Stimulated activated CD8-positive, alpha-beta memory T cell treated with anti-CD3 and anti-CD28 coated beads, Interleukin-4, amount 100 ng/mL, for 1 hour (primary cell): Measurements from ENCODE around the gene PRRX2.
"Not testable (repeated sequence)": the region's sequence is repeated elsewhere in the genome, so short reads cannot be mapped to it uniquely, and the experiment has no call there.

Experiments used
- DNase-seq, 2 donors: peaks; one replicate each; pipeline ENCODE4 v3.0.0-alpha.2; 2020; ENCODE audit warnings: low read depth in 2 of 2, low spot score in 1 of 2

PRRX2 gene

DNA sequence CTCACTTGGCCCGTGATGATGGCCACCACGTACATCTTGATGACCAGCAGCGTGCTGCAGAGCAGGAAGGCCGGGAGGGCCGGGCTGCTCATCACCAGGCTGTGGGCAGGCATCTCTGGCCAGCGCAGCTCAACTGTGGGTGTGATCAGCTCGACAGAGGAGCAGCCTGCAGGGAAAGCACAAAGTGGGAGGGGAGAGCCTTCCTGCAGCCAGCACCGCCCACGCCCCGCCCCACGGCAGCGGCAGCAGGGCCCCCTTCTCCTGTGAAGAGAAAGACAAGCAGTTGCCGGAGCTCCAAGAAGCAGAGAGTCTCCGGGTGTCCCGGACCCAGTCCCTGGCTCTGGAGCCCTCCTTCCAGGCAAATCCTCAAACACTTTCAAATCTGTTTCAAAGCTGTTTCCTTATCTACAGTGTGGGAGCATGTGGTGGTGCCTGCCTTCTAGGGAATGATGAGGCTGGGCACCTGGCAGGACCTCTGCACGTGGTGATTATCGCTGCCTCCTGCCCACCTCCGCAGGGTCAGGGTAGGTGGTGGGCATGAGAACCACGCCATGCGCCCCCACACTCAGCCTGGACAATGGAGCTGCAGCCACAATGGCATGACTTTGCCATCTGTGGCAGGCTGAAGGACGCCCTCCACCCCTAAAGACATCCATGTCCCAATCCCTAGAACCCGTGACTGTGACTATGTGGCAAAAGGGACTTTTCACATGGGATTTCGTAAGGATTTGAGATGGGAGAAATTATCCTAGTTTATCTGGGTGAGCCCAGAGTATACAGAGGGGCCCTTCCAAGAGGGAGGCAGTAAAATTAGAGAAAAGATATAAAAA is 87.7 kb downstream of the PRRX2 start, which contains the start of gene PTGES:
Gene PTGES, minus strand, starts transcription at position 143 of the 830 bp plus-strand sequence. Its CDS starts 30 bp downstream, at position 113.
- DNase-seq: peak in 1 of 2 donors; percentile 22

DNA sequence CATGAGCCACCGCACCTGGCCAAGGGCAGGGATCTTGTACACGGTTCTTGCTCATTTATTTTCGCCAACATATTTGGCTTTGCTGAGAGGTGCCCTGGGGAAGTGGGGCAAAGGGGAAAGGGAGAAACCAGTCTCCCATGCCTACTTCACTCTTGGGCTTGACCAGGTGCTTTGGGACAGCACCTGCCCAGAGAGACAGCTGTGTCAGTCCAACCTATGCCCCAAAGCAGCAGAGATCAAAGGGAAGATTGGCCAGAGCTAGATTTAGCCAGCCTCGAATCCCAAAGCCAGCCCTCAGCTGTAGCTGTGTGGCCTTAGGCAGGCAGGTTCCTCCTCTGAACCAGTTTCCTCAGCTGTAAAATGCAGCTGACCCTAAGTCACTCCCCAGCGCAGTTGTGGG is 89.7 kb downstream of the PRRX2 start:
- DNase-seq: no peak

DNA sequence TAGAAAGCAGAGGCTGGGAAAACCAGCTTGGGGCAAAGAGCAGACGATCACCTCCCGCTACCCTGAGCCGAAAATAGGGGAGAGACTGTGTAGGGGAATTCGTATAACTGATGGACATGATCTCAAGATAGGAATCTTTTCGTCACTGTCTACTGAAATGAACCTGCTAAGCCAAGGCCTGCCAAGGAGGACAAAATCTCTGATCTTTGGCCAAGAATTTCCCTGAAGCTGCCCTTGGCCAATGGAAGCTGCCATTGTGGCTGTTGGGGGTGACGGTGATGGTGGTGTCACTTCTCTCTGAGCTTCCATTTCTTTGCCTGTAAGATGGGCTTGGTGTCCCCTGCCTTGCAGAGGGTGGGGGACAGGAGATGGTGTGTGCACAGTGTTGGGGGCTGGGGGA is 90.7 kb downstream of the PRRX2 start:
- DNase-seq: no peak

DNA sequence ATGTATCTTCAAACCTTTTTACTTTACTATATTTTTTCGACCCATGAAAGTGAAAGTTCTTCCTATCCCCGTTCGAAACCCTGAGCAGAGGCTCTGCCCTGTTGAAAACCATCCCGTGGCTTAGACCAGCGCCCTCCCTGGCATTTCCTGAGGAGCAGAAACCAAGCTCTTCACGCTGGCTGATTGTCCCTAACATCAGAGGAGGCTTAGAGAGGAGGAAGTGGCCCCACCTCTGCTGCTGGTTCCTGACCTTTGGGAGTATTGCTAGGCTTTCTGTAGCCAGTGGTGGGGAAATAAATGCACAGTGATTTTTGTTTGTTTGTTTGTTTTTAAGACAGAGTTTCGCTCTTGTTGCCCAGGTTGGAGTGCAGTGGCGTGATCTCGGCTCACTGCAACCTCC is 91.6 kb downstream of the PRRX2 start:
- no peak for DNase-seq

DNA sequence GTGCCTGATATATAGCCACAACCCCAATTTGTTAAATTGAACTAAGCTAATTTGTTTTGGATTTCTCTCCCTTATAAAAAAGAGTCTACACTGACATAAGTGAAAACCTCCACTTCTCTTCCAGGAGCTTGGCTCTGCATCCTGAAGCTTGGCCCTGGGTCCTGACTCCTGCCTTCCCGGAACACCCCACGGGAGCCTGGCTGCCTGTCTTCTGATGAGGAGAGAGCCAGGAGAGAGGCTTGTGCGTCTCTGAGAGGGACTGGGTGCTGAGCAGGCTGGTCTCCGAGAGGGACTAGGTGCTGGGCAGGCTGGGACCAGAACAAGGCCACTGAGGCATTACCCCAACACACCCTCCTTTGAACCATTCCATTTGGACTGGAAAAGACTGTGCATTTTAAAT is 93.9 kb downstream of the PRRX2 start:
- no peak for DNase-seq

DNA sequence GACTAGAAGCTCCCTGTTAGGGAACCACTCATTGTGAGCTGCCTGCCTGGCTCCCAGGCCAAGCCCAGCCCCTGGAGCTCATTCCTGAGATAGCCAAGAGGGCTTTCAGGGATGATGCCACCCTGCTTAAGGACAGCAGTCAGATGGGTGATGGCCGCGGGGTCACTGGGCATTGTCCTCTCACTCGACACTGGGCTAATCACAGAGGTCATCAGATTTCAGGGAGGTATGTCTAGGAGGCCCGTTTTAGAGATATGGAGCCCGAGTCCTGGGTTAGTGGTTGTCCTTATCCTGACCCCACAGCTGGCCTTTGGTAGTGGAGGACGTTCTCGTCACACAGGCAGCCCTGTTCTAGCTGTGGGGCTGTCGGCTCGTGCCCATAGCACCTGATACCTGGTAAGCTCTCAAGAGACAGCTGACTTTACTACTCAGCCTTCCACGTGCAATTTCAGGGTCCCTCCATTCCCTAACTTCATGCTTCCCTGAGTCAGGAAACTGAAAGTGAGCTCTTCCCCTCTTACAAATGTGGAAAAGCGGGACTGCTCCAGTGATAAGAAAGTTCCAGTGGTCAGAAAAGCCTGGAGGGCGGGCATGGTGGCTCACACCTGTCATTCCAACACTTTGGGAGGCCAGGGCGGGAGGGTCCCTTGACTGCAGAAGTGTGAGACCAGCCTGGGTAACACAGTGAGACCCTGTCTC is 94.5 kb downstream of the PRRX2 start:
- DNase-seq: no peak

DNA sequence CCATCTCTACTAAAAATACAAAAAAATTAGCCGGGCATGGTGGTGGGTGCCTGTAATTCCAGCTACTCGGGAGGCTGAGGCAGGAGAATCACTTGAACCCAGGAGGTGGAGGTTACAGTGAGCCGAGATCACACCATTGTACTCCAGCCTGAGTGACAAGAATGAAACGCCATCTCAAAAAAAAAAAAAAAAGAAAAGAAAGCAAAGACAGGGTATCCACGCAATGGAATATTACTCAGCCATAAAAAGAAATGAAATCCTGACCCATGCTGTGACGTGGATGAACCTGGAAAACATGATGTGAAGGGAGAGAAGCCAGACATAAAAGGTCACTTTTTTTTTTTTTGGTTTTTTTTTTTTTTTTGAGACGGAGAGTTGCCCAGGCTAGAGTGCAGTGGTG is 95.3 kb downstream of the PRRX2 start:
- not testable (repeated sequence) for DNase-seq

DNA sequence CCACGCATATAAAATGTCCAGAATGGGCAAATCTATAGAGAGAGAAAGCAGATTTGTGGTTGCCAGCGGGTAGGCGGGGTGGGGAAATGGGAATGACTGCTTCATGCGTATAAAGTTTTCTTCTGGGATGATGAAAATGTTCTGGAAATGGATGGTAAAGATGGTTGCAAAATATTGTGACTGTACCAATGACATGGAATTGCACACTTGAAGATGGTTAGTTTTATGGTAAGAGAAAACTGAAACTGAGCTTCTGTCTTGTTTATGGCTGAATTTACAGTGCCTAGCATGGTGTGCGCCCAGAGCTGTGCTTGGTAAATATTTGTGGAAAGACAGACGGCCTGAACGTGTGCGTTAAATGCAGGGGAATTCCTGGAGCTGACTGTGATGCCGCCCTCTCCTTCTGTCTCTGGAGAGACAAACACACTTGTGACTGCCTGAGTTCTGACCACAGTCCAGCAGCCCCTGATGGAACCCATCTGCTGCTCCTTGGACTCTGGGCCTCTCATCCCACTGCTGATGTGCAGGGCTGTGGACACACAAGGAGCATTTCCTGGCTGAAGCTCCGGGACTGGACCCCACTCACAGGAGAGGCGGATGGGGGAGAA is 96.0 kb downstream of the PRRX2 start:
- no peak for DNase-seq

DNA sequence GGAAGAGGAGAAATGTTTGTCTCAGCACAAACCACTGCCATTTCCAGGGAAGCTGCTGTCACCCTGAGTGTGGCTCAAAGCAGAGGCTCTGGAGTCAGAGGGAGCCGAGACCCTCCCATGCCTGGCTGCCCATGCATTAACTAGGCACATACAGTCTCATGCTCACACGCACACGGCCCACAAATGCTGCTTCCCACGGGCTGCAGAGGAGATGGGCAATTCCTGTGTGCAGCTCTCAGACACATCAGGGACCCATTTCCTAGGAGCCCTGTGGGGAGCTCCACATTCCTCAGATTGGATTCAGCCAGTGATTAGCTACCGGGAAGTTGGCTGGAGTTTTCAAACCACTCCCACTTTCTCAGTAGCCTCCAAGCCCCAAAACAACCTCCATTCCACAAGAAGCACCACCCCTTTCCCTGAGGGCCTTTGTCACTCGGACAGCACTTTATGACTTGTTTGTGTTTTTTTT is 96.5 kb downstream of the PRRX2 start:
- no peak for DNase-seq

DNA sequence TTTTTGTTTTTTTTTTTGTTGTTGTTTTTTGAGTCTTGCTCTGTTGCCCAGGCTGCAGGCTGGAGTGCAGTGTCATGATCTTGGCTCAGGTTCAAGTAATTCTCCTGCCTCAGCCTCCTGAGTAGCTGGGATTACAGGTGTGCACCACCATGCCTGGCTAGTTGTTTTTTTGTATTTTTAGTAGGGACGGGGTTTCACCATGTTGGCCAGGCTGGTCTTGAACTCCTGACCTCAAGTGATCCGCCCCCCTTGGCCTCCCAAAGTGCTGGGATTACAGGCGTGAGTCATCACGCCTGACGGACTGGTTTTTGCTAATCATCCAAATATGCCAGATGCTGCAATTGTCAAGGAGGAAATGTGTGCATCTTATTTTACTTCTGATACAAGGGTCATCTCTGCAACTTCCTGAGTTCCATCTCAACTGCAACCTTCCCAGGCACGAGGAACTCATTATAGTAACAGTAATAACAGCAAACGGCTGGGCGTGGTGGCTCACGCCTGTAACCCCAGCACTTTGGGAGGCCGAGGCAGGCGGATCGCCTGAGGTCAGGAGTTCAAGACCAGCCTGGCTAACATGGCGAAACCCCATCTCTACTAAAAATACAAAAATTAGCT is 97.0 kb downstream of the PRRX2 start:
- not testable (repeated sequence) for DNase-seq

DNA sequence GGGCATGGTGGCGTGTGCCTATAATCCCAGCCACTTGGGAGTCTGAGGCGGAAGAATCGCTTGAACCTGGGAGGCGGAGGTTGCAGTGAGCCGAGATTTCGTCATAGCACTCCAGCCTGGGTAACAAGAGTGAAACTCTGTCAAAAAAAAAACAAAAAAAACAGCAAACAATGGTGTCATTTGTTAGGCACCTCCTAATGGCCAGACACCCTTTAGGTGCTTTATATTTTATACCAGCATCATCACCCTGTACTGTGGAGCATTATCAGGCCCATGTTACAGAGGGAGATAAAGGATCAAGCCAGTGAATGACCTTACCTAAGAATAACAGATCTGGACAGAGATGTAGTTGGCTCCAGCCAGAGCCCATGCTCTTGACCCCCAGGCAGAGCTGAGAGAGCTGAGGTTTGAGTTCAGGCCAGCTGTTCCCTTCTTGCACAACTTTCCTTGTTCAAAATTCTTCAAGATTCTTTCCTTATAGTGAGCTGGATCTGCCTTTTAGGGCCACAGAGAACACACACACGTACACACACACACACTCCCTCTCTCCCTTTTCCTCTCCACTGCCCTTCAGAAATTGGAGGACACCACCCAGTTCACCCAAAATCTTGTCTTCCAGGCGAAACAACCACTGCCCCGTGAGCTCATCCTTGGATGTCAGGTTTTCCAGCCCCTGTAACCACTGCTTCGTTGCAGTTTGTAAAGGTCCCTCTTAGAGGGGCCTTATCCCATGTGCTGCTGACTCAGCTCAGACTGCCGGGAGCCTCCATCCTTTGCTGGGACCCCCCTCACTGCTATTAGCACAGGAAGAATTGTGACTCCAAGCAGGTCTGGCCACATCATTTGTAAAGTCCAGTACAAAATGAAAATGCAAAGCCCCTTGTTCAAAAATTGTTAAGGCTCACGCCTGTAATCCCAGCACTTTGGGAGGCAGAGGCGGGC is 97.8 kb downstream of the PRRX2 start:
- no peak for DNase-seq

DNA sequence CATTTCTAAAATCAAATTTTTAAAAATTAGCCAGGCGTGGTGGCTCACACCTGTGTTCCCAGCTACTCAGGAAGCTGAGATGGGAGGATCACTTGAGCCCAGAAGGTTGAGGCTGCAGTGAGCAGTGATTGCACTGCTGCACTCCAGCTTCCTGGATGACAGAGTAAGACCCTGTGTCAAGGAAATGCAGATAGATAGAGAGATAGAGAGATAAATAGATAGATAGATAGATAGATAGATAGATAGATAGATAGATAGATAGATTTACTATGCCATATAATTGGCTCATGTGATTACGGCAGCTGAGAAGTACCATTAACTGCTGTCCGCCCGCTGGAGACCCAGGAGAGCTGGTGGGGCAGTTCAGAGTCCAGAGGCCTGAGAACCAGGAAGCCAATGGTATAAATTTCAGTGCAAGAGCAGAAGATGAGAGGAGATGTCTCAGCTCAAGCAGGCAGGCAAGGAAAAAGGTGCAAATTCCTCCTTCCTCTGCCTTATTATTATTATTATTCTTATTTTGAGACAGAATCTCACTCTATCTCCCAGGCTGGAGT is 100.4 kb downstream of the PRRX2 start:
- no peak for DNase-seq

DNA sequence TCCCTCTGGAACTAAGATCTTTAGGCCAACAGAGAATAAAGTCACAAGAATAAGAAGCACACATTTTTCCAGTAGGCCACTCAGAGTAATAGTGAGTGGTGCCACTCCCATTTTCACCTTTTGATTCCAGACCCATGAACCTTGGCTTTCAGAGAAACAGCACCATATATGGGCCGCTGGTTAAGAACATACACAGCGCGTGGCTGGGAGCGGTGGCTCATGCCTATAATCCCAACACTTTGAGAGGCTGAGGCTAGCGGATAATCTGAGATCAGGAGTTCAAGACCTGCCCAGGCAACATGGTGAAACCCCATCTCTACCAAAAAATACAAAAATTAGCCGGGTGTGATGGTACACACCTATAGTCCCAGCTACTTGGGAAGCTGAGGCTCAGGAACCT is 103.0 kb downstream of the PRRX2 start:
- no peak for DNase-seq

DNA sequence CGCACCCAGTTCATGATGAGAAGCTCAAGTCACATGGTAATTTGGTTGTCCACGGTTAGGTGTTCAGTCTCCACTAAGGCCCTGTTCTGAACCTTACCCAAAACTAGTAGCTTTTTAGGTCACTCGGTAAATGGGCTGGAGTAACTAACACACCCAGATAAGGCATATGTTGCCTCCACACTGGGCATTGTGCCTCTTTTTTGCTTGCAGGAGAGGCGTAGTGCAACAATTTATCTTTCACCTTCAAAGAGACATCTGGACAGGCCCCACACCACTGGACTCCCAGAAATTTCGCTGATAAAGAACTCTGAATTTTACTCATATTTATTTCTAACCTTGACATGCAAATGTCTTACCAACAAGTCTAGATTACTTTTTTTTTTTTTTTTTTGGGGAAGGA is 104.2 kb downstream of the PRRX2 start:
- DNase-seq: no peak

DNA sequence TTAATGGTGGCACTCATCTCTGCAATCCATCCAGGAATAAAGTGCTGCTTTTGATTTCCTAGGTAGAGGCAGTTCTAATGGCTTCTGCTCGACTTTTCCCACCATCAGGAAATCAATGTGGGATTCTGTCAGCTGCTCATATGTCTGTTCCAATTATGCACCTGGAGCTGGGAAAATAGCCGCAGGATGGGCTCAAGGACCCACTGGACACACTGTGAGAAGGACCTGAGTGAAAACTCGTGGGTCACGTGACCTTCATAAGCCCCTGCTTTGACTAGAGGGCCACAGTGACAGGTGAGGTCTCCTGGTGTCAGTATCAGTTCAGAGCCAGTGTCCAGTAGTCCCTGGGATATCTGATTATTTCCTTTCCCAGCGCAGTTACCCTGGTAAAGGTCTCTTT is 105.3 kb downstream of the PRRX2 start:
- no peak for DNase-seq
